Neural cell (in vitro differentiated cells): Measurements from ENCODE around the gene DRD2.

Experiments used
- EP300 ChIP-seq: fragments of 450-650 bp; conservative IDR thresholded peaks from 2 replicates; pipeline ENCODE4 v1.6.1; 2014; ENCODE audit warnings: antibody characterized with exemption, mild to moderate bottlenecking, moderate library complexity; ENCODE audit not compliant: poor library complexity, severe bottlenecking
- EZH2 ChIP-seq: fragments of 200-600, 300-800 bp; shearing (Covaris generic), sonication (generic); IDR thresholded peaks from 2 replicates; pipeline ENCODE4 v1.6.1; 2014; ENCODE audit warnings: antibody characterized with exemption, low read length, borderline replicate concordance, mild to moderate bottlenecking; ENCODE audit not compliant: insufficient read depth, poor library complexity, severe bottlenecking
- TF ChIP-seq, protein P1 (sequence below): fragments of 450-650 bp; IDR thresholded peaks from 2 replicates; pipeline ENCODE4 v1.5.1; 2014; ENCODE audit warnings: antibody characterized with exemption, mild to moderate bottlenecking, moderate library complexity; ENCODE audit not compliant: poor library complexity, severe bottlenecking

DNA sequence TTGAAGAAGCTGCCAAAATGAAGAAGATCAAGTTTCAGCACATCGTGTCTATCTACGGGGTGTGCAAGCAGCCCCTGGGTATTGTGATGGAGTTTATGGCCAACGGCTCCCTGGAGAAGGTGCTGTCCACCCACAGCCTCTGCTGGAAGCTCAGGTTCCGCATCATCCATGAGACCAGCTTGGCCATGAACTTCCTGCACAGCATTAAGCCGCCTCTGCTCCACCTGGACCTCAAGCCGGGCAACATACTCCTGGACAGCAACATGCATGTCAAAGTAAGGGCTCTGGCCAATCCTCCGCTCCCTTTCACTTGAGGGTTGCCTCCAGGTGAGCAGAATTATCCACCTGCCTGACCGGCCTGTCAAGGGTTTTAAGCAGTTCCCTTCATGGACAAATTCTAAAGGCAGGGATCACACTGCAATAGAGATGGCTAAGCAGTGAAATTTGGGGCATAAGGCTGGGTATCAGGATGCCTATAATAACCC is 81.7 kb downstream of the DRD2 start:
- TF ChIP-seq, protein P1, sequence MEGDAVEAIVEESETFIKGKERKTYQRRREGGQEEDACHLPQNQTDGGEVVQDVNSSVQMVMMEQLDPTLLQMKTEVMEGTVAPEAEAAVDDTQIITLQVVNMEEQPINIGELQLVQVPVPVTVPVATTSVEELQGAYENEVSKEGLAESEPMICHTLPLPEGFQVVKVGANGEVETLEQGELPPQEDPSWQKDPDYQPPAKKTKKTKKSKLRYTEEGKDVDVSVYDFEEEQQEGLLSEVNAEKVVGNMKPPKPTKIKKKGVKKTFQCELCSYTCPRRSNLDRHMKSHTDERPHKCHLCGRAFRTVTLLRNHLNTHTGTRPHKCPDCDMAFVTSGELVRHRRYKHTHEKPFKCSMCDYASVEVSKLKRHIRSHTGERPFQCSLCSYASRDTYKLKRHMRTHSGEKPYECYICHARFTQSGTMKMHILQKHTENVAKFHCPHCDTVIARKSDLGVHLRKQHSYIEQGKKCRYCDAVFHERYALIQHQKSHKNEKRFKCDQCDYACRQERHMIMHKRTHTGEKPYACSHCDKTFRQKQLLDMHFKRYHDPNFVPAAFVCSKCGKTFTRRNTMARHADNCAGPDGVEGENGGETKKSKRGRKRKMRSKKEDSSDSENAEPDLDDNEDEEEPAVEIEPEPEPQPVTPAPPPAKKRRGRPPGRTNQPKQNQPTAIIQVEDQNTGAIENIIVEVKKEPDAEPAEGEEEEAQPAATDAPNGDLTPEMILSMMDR, result no peak
- TF ChIP-seq EZH2 (no peak), EP300 (no peak)
